Type B pancreatic cell (in vitro differentiated cells): Measurements from ENCODE around the gene HSH2D. TPM values are rescaled to one million over a fixed set of nuclear protein-coding genes. Genes with fewer than 3 reads are reported as not detected.

ENCODE experiments used
- DNase-seq: peaks from one replicate; pipeline ENCODE4 v3.0.0; 2021; ENCODE audit warnings: mixed read lengths; ENCODE audit not compliant: unreplicated experiment; ENCODE audit errors: extremely low spot score
- H3K27ac Mint-ChIP-seq: 2 replicates; pipeline ENCODE4 v1.8.0; 2021; ENCODE audit warnings: mild to moderate bottlenecking, mixed read lengths
- H3K27me3 Mint-ChIP-seq: 2 replicates; pipeline ENCODE4 v1.8.0; 2021; ENCODE audit warnings: mixed read lengths
- H3K36me3 Mint-ChIP-seq: 2 replicates; pipeline ENCODE4 v1.8.0; 2021; ENCODE audit warnings: mixed read lengths
- H3K4me1 Mint-ChIP-seq: one replicate; pipeline ENCODE4 v1.8.0; 2021; ENCODE audit warnings: mixed read lengths; ENCODE audit not compliant: unreplicated experiment
- H3K4me3 Mint-ChIP-seq: 2 replicates; pipeline ENCODE4 v1.8.0; 2021; ENCODE audit warnings: mild to moderate bottlenecking, mixed read lengths
- H3K9me3 Mint-ChIP-seq: 2 replicates; pipeline ENCODE4 v1.8.0; 2021; ENCODE audit warnings: mixed read lengths
- total RNA-seq: library from RNA; stranded (reverse); gene quantifications from 2 replicates; pipeline ENCODE4 v1.2.1, GENCODE V29; 2021; ENCODE audit warnings: low replicate concordance
- TF ChIP-seq, protein P1 (sequence below): fragments of 200-600 bp; sonication (generic); conservative IDR thresholded peaks from 2 replicates; pipeline ENCODE4 v1.5.0; 2021; ENCODE audit warnings: antibody characterized with exemption, mild to moderate bottlenecking

HSH2D gene
- total RNA-seq, 1 donor from 2014 or later, result 0.68 TPM

DNA sequence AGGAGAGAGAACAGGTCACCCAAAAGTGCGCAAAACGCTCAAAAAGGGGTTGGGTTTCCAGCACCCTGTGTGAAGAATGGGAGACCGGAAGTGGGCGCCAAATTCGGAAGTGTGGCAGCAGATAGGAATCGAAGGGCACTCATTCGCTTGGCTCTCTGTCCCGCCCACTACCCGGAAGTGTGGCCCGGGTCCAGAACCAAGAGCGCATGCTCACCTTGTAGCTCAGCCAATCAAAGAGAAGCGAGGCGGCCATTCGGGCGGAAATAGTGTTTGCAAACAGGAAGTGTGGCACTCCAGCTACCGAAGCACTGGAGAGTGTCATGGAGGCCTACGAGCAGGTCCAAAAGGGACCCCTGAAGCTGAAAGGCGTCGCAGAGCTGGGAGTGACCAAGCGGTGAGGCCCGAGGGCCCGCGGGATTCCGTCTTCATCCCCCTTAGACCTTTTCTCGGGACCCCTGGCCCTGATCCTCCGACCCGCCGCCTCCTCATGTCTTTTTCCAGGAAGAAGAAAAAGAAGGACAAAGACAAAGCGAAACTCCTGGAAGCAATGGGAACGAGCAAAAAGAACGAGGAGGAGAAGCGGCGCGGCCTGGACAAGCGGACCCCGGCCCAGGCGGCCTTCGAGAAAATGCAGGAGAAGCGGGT is 41.8 kb downstream of the HSH2D start, which contains the start of gene FAM32A:
Gene FAM32A, plus strand, starts transcription at position 288 of the 645 bp plus-strand sequence. Its CDS starts 33 bp downstream, at position 321.
- Mint-ChIP-seq H3K4me3 (peak within 1 kb of the TSS; percentile 95), H3K9me3 (no peaks in the 10 kb centered on the region), H3K4me1 (peaks cover 22% of the 10 kb centered on the region), H3K36me3 (peaks cover 14% of the 10 kb centered on the region), H3K27me3 (no peaks in the 10 kb centered on the region), H3K27ac (peak within 1 kb of the TSS; percentile 98)
- DNase-seq, result peak; percentile 98
- TF ChIP-seq, protein P1, sequence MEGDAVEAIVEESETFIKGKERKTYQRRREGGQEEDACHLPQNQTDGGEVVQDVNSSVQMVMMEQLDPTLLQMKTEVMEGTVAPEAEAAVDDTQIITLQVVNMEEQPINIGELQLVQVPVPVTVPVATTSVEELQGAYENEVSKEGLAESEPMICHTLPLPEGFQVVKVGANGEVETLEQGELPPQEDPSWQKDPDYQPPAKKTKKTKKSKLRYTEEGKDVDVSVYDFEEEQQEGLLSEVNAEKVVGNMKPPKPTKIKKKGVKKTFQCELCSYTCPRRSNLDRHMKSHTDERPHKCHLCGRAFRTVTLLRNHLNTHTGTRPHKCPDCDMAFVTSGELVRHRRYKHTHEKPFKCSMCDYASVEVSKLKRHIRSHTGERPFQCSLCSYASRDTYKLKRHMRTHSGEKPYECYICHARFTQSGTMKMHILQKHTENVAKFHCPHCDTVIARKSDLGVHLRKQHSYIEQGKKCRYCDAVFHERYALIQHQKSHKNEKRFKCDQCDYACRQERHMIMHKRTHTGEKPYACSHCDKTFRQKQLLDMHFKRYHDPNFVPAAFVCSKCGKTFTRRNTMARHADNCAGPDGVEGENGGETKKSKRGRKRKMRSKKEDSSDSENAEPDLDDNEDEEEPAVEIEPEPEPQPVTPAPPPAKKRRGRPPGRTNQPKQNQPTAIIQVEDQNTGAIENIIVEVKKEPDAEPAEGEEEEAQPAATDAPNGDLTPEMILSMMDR, result peak; percentile 44

DNA sequence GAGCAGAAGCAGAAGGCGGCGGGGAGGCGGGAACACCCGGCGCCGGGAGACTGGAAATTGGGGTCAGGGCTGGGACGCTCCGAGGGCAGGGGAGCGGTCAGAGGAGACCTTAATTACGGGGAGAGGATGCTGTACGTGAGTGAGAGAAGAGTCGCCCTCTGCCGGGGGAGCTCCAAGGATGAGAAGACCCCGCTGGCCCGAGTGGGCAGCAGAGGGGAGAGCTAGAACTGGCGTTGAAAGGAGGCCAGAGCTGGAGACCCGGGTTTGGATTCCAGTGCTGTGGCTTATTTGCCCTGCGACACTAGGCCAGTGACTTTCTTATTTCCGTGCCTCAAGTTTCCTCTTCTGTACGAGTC is 42.3 kb downstream of the HSH2D start:
- H3K27me3 Mint-ChIP-seq, result no peaks in the 10 kb centered on the region
- H3K36me3 Mint-ChIP-seq, result peaks cover 14% of the 10 kb centered on the region
- H3K9me3 Mint-ChIP-seq, result no peaks in the 10 kb centered on the region
- peak overlapping the region; percentile 95 for H3K4me3 Mint-ChIP-seq
- no peak for DNase-seq
- peaks cover 22% of the 10 kb centered on the region for H3K4me1 Mint-ChIP-seq
- peak overlapping the region; percentile 98 for H3K27ac Mint-ChIP-seq
- TF ChIP-seq, protein P1, result peak; percentile 70

DNA sequence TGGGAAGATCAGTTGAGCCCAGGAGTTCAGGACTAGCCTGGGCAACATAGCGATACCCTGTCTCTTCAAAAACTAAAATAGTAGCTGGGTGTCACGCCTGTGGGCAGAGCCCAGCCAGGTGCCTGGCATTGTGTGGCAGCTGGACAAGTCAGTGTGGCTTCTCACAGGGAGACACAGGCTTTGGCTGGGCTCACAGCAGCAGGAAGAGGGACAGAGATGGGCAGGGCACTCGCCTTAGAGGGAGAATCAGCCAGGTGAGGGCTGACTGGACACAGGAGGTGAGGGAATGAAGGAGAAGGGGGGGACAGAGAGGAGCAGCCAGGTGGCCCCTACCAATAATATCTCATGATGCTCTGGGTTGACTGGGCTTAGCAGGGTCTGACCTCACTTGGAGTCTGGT is 45.0 kb downstream of the HSH2D start:
- H3K4me1 Mint-ChIP-seq, result peaks cover 18% of the 10 kb centered on the region
- peak overlapping the region; percentile 34 for H3K27ac Mint-ChIP-seq
- TF ChIP-seq, protein P1, result no peak
- no peaks in the 10 kb centered on the region for H3K9me3 Mint-ChIP-seq
- H3K4me3 Mint-ChIP-seq, result peak overlapping the region; percentile 42
- H3K36me3 Mint-ChIP-seq, result peaks cover 14% of the 10 kb centered on the region
- H3K27me3 Mint-ChIP-seq, result no peaks in the 10 kb centered on the region
- no peak for DNase-seq

DNA sequence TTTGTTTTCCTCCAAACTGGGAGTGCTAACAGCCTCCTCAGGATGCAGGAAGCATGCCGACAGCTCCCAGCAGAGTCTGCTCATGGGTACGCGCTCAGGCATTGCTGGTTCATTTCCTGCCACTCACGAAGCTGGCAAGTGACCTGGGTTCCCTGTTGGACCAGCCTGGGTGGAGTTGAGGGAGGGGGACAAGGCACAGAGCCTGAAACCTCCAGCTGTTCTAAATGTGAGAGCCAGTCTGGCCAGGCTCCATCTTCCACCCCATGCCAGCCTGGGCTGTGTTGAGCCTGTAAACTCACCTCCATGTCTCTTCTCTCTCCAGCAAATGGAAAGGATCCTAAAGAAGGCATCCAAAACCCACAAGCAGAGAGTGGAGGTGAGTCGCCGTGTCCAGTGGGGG is 46.7 kb downstream of the HSH2D start:
- no peaks in the 10 kb centered on the region for H3K27me3 Mint-ChIP-seq
- H3K27ac Mint-ChIP-seq, result no peak overlapping the region
- H3K4me3 Mint-ChIP-seq, result no peak overlapping the region
- TF ChIP-seq, protein P1, result no peak
- no peak for DNase-seq
- peaks cover 12% of the 10 kb centered on the region for H3K36me3 Mint-ChIP-seq
- H3K4me1 Mint-ChIP-seq, result peaks cover 13% of the 10 kb centered on the region
- no peaks in the 10 kb centered on the region for H3K9me3 Mint-ChIP-seq

DNA sequence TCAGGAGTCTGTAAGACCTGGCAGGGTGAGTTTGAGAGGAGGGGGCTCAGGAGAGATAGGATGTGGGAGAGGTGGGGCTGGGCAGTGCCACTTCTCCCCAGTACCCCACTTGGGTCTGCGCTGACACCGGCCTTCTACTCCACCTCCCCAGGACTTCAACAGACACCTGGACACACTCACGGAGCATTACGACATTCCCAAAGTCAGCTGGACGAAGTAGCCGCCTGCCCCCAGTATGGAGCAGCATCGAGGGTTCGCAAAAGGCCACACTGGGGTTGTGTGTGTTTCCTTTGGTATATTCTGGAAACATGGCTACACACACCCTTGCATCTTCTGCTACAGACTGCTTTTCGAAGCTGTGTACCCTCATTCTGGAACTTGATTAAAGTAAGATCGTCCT is 47.3 kb downstream of the HSH2D start:
- Mint-ChIP-seq H3K4me3 (no peak overlapping the region), H3K4me1 (peaks cover 8% of the 10 kb centered on the region), H3K9me3 (no peaks in the 10 kb centered on the region), H3K36me3 (peaks cover 9% of the 10 kb centered on the region), H3K27ac (no peak overlapping the region), H3K27me3 (no peaks in the 10 kb centered on the region)
- DNase-seq, result no peak
- TF ChIP-seq, protein P1, result no peak
